ENCODE results near the gene LTBP2. TPM values are rescaled to one million over a fixed set of nuclear protein-coding genes. Genes with fewer than 3 reads are reported as not detected.
A peak's percentile ranks its signal among the peaks of the same experiment; 100 is the strongest.

LTBP2 gene
- total RNA-seq, 1 experiment from 2014 or later = 9.6 TPM

- peak; percentile 93 for DNase-seq (ENCODE audit: low read depth)
Measured at GRCh38 chr14:74612350-74613021, 449 bp upstream of the LTBP2 start.

- no peak for DNase-seq (ENCODE audit: low read depth)
Measured at GRCh38 chr14:74610866-74611649, 979 bp downstream of the LTBP2 start.

DNA sequence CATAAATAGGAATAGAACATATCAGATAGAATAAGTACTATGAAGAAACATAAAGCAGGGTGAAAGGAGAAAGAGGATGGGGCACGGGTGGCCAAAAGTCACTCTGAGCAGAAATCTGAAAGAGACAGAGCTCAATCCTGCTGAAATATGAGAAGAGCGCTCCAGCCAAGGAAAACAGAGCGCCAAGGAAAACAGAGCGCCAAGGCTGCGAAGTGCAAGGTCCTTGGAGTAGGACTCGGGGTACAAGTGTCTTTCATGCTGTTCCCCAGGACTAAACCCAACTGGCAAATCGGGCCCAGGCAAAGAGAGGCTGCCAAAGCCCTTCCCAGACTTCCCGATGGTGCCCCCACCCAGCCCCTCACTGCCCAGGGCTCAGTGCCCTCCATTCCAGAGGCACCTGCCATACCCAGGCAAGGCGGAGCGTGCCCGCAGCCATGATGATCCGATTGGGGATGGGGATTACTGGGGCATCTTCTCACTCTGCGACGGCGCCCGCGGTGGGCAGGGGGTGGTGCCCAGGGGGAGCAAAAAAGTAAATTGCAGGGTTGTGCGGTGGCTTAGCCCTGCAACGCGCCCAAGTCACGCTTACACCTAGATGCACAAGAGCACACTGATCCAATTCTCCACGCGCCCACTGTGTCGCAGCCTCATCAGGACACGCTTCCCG, 1.7 kb downstream of the LTBP2 start:
- no peak for DNase-seq (ENCODE audit: low read depth)

DNA sequence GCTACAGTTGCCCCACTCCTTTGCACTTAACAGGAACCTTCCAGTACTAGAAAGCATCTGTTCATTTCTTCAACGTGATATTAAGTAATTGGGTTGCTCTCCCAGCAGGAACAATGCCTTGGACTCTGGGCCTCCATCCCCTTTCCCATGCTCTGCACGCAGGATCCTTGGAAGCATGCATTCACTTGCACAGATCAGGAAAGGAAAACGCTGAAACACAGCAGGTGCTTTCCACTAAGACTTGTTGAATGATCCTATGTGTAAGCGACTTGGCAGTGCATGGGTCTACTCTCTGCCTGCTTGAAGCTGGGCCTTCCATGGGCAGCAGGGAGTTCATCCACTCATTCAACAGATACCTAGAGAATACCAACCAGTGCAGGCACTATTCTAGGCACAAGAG, 2.3 kb downstream of the LTBP2 start:
- peak; percentile 17 for DNase-seq (ENCODE audit: low read depth)

DNA sequence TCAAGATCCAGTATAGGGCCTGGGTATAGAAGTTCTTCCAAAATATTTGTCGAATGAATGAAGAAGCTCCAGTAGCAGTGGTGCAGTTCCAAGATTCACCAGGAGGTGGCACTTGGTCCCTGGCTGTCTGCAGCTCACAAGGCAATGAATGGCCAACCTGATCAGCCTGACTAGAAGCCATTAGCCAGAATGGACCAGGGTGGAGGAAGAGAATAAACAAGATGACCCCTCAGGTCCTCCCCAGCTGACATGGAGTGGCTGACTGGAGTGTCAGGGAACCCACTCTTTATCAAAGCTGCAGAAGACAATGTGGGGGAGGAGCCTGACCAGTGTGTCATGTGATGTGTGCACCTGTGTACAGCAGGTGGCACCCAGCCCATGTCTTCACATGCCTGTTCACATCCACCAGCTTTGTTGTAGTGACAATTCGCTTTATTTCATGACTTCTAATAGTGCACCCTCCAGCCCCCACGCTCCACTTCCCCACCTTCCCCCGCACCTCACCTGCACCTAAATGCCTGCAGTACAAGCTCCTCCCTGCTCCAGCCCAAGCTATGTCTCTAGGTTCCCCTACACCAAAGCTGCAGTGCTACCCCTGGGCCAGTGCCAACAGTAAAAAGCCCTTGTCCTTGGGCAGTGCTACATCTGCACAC, 3.0 kb downstream of the LTBP2 start:
- peak; percentile 87 for DNase-seq (ENCODE audit: low read depth)

DNA sequence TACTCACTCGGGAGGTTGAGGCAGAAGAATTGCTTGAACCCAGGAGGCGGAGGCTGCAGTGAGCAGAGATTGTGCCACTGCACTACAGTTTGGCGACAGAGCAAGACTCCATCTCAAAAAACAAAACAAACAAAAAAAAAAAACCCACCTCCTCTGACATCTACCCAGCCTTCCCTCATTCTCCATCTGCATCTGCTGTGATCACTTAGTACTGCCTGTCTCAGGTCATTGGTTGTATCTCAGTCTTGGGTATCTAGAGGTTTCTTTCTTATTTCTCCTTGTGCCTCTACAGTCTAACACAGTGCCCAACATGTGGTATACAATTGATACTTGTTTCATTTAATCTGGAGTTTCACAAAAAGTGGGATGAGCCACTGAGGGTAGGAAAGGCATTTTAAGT, 5.3 kb downstream of the LTBP2 start:
- DNase-seq (ENCODE audit: low read depth) = no peak

GRCh38 chr14:74605531-74606223, 6.4 kb downstream of the LTBP2 start:
- no peak for DNase-seq (ENCODE audit: low read depth)

- no peak for DNase-seq (ENCODE audit: low read depth)
Measured at GRCh38 chr14:74604911-74605310, 7.1 kb downstream of the LTBP2 start.

DNA sequence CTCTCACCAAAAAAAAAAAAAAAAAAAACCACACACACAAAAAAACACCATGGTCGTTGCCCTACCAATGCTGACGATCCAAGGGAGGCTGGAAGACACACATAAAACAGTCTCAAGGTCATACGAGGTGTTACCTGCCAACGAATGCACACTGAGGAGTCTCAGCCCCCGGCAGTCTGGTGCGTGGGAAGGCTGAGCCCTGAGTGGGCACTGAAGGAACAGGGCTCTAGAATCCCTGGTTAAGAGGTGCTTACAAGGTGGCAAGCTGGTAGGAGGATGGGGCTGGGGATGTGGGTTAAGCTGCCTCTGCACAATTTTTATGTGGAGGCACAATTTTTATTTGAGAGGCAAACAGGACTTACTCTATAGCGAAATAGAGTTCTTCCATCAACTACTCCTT, 7.9 kb downstream of the LTBP2 start:
- no peak for DNase-seq (ENCODE audit: low read depth)

DNA sequence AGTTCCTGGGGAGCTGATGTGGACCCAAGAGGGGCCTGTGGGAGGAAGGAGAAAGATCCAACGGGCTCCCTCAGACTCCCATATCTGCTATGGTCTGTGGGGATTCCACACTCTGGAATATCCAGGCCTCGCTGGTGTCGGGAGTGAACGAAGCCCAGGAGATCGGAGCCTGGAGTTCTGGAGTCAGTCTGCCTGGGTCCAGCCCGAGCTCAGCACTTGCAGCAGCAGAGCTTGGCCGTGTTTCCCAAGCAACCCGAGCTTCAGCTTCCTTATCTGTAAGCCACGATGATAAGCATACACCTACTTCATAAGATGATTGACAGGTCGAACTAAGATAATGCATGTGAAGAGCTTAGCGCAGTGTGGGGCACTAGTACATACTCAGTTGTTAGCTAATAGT, 10.1 kb downstream of the LTBP2 start:
- no peak for DNase-seq (ENCODE audit: low read depth)

DNA sequence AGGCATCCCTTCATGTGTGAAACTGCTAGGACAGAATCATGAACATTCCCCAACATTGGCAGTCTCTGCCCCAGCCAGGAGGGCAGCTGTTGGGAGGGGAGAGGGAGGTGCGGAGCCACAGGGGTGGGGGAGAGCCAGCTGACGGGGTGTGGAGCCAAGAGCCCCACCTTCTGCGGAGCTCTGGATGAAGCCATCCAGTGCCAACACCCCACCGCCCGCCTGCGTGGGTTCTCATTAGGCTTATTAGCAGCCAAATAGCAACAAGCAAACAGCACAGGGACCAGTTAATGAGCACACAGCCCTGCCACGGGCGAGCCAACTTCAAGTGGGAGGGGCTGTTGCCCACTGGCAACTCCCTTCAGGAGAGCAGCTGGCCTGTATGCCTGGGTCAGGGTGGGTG, 12.1 kb downstream of the LTBP2 start:
- DNase-seq (ENCODE audit: low read depth) = no peak

DNA sequence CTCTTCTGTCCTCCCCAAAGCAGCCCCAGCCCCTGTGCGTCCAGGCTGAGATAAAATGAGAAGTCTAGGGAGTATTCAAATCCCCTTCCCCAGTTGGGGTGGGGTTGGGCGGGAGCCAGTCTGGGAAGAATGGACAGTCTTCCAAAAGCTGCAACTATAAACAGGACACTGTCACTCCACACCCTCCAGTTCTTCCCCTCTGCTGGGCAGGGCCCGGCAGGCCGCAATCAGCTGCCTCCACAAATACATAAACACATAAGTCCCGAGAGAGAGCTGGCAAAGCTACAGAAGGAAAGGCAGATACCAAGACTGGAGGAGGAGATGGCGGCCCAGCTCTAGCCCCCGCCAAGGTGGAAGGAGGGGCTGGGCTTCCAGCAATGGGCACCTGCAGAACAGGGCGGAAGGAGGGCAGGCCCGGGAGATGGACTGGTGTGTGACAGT, 12.7 kb downstream of the LTBP2 start:
- no peak for DNase-seq (ENCODE audit: low read depth)

GRCh38 chr14:74596741-74597450, 15.1 kb downstream of the LTBP2 start:
- peak; percentile 38 for DNase-seq (ENCODE audit: low read depth)

- DNase-seq (ENCODE audit: low read depth) = peak; percentile 80
Measured at GRCh38 chr14:74595006-74595735, 16.9 kb downstream of the LTBP2 start.

DNA sequence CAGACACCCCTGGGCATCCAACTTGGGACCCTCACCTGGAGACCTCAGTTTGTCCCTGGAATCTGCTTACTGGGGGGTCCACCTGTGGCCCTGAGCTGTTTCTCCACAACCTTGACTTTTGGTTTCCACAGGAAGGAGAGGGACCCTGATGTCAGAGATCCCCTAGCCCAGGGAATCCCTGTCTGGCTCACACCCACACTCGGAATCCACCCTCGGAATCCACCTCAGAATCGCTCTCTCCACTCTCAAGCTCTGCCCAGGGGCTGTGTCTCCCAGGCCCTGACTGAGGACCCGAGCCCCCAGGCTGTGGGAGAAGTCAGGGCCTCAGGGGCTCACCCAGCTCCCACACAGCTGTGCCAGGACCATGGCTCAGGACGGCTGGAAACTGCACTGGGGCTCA, 17.4 kb downstream of the LTBP2 start:
- DNase-seq (ENCODE audit: low read depth) = no peak

GRCh38 chr14:74594029-74594428, 18.0 kb downstream of the LTBP2 start:
- DNase-seq (ENCODE audit: low read depth) = no peak

DNA sequence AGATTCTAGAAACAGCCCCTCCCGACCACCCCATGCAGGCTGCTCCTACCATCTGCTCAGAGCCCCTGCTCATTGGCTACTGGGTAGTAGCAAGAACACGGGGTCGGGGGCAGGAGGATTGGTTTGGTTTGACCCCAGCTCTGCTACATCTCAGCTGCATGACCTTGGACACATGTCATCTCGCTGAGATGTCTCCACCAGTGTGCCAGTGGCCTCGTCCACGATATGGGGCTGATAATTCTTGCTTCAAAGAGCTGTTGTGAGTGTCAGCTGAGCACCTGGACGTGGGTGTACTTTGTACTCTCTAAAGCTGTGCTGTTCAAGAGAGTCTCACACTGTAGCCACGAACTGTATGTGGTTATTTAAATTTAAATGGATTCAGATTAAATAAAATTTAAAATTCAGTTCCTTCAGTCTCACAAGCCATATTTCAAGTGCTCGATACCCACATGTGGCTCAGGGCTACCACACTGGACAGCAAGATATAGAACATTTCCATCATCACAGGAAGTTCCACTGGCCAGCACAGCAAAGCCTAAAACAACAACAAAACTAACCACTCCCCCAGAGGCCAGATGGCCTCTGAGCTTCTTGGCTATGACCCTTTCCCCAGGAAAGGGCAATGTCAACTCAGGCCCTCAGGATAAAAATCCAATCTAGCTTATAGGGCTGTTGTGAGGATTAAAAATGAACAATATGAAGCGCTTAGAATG, 18.6 kb downstream of the LTBP2 start:
- no peak for DNase-seq (ENCODE audit: low read depth)

DNA sequence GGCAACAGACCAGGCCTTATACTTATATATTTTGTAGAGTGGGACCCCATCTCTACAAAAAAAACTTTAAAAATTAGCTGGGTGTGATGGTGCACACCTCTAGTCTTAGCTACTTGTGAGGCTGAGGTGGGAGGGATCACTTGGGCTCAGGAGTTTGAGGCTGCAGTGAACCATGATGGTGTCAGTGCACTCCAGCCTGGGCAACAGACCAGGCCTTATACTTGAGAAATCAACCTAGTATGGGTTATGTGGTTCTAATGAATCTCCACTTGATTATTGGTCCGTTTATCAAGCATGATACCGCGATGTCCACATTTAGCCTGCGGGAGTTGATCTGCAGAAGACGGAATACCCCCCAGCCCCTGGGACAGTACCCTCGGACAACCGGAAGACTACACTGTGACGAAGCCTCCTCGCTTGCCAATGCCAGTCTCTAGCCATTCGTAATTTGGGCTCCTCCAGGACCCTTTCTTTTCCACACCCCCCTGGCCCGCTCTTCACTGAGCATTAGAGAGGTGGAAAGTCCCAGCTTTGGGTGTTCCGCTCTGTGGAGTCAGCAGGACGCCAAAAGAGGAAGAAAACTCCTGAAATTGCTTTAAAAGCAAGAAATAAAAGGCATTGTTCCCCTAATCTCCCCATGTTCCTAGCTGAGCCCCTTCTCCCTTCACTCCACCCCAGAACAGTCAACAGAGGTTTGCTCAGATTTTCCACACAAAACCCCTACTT, 19.4 kb downstream of the LTBP2 start:
- DNase-seq (ENCODE audit: low read depth) = no peak

DNA sequence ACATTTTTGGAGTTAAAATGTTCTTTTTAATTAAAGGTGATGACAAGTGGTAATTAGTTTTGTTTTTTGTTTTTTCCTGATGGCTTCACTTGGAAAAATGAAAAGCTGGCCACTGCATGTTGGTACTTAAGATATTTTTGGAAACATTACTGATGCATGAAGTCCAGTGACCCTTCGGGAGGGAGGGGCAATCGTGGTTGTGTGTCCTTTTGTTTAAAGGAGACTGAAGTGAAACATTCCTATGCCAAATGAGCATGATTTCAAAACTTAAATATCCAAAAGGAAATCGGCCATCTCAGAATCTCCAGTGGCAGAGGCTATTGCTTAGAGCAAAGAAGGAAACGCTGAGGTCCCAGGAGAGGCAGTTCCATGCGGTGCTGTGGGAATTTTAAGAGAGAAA, 20.1 kb downstream of the LTBP2 start:
- DNase-seq (ENCODE audit: low read depth) = no peak

Data from Daoy (cell line).